Measurements from ENCODE around the gene NR1H2. TPM values are rescaled to one million over a fixed set of nuclear protein-coding genes. Genes with fewer than 3 reads are reported as not detected.

The NR1H2 gene
- polyA plus RNA-seq, 3 donors, result 77.1 to 111 (median 78.9) TPM

- peaks cover 36% of the 10 kb centered on the region for H3K4me1 Mint-ChIP-seq
- peak overlapping the region; percentile 77 for H2AFZ ChIP-seq (ENCODE audit: insufficient read depth, low read depth, low read length, poor library complexity, severe bottlenecking)
These were observed 17.6 kb upstream of the NR1H2 start for GRCh38 chr19:50358483-50359327.

More at GRCh38 chr19:50358483-50359327, 17.6 kb upstream of the NR1H2 start:
- Histone ChIP-seq H3K4me3 (replicated peaks in 1 of 3; ENCODE audit: low read depth in 2 of 3, low read length in 3 of 3) (peak overlapping the region; percentile 34 to 74 (median 64)), H3K9me3 (replicated peaks in 1 of 2; ENCODE audit: control insufficient read depth in 1 of 2, insufficient read depth in 1 of 2, low read length in 2 of 2) (no peaks in the 10 kb centered on the region), H3K4me1 (ENCODE audit: control insufficient read depth in 1 of 2, insufficient read depth in 2 of 2, low read length in 2 of 2) (peaks cover 24 to 35% of the 10 kb centered on the region in 2 donors), H3K27me3 (ENCODE audit: control insufficient read depth in 2 of 2, insufficient read depth in 2 of 2, low read length in 2 of 2) (no peaks in the 10 kb centered on the region), H3K36me3 (replicated peaks in 1 of 2; ENCODE audit: control insufficient read depth in 1 of 2, insufficient read depth in 2 of 2, low read length in 2 of 2) (no peaks in the 10 kb centered on the region), H4K20me1 (ENCODE audit: insufficient read depth, low read length) (no peaks in the 10 kb centered on the region), H3K79me2 (ENCODE audit: insufficient read depth, low read length) (no peaks in the 10 kb centered on the region), H3K4me2 (replicated peaks; ENCODE audit: extremely low read depth, low read length, poor library complexity, severe bottlenecking) (peak overlapping the region; percentile 73), H3K9ac (ENCODE audit: insufficient read depth, low read length, poor library complexity, severe bottlenecking) (peak overlapping the region; percentile 62), H3K27ac (ENCODE audit: low read depth in 1 of 2, low read length in 2 of 2) (peak overlapping the region; percentile 81 to 91)
- peak overlapping the region; percentile 86 to 92 for H3K4me3 Mint-ChIP-seq
- 30% methylated on average over 50 of the region's 54 CpGs for WGBS (ENCODE audit: insufficient coverage)
- peaks cover 0 to 2% of the 10 kb centered on the region in 2 donors for H3K36me3 Mint-ChIP-seq
- H3K27me3 Mint-ChIP-seq (ENCODE audit: low read depth in 3 of 3), result peaks cover 3 to 20% (median 13%) of the 10 kb centered on the region in 3 donors
- DNase-seq, result peak; percentile 64 to 80 (median 66)
- intact Hi-C loops (cut with micrococcal nuclease), result loop anchor here in 1 of 2 donors (5.0 kb wide), 2 partner anchors 199 to 424 kb away; no protein-coding TSS in a partner anchor
- H3K27ac Mint-ChIP-seq, result peak overlapping the region; percentile 92 to 98 (median 97)
- TF ChIP-seq CTCF (IDR thresholded peaks at IDR 0.05), result no peak
- peaks cover 0 to 10% (median 4%) of the 10 kb centered on the region in 7 donors for H3K9me3 Mint-ChIP-seq

Data from CD14-positive monocyte (primary cell).